Measurements from ENCODE around the gene NGEF. TPM values are rescaled to one million over a fixed set of nuclear protein-coding genes. Genes with fewer than 3 reads are reported as not detected.

Gene NGEF
- total RNA-seq, 1 experiment from 2014 or later: 1.9 TPM

- Histone ChIP-seq H2BK15ac (ENCODE audit: low read depth, low read length) (no peak overlapping the region), H3K56ac (ENCODE audit: insufficient read length, low read depth, low read length) (no peak overlapping the region), H3K27ac (ENCODE audit: insufficient read length, low read depth, low read length) (no peak overlapping the region), H3K9ac (ENCODE audit: extremely low read depth, insufficient read length, low read length) (no peak overlapping the region), H4K8ac (replicated peaks; ENCODE audit: insufficient read length, low read depth, low read length) (no peak overlapping the region), H2AK5ac (ENCODE audit: insufficient read length, low read length) (no peak overlapping the region), H3K23me2 (ENCODE audit: insufficient read length, low read depth, low read length, poor library complexity, severe bottlenecking) (no peaks in the 10 kb centered on the region), H3K79me2 (ENCODE audit: insufficient read depth, low read length) (no peaks in the 10 kb centered on the region), H2BK120ac (ENCODE audit: low read depth, low read length, poor library complexity, severe bottlenecking) (no peak overlapping the region), H2BK12ac (ENCODE audit: insufficient read length, low read depth, low read length) (no peak overlapping the region), H4K91ac (ENCODE audit: insufficient read length, low read depth, low read length) (no peak overlapping the region), H3K79me1 (ENCODE audit: insufficient read depth, low read depth, low read length, poor library complexity, severe bottlenecking) (no peaks in the 10 kb centered on the region), H3K18ac (ENCODE audit: insufficient read length, low read depth, low read length) (no peak overlapping the region), H4K20me1 (ENCODE audit: control insufficient read depth, insufficient read depth, insufficient read length) (no peaks in the 10 kb centered on the region), H3K14ac (ENCODE audit: insufficient read depth, low read length) (no peak overlapping the region), H2BK20ac (ENCODE audit: low read depth, low read length, poor library complexity, severe bottlenecking) (no peak overlapping the region), H2BK5ac (ENCODE audit: insufficient read length, low read length) (no peak overlapping the region), H4K5ac (ENCODE audit: insufficient read length, low read depth, low read length) (no peak overlapping the region), H3T11ph (ENCODE audit: low read length) (no peak overlapping the region), H3K23ac (ENCODE audit: insufficient read length, low read depth, low read length) (no peak overlapping the region), H3K4ac (ENCODE audit: low read depth, low read length) (no peak overlapping the region), H3K27me3 (ENCODE audit: insufficient read depth, low read length) (no peaks in the 10 kb centered on the region), H2AFZ (ENCODE audit: low read length) (no peak overlapping the region), H3K9me3 (ENCODE audit: control insufficient read depth, low read depth, low read length) (no peaks in the 10 kb centered on the region), H3K4me2 (ENCODE audit: insufficient read depth, insufficient read length, low read length) (no peak overlapping the region), H3K4me1 (ENCODE audit: insufficient read depth, low read length) (no peaks in the 10 kb centered on the region)
- peaks cover 5 to 9% of the 10 kb centered on the region in 2 experiments; a peak in 3 of 5 replicates for H3K9me3 Mint-ChIP-seq
- peaks cover 24% of the 10 kb centered on the region for H3K27me3 Mint-ChIP-seq (ENCODE audit: low read depth)
- WGBS (ENCODE audit: extremely low coverage, insufficient read length, low lambda C conversion rate): no CpG with 5 or more reads among the region's 5 CpGs
- H3K36me3 Mint-ChIP-seq (ENCODE audit: insufficient read depth in 1 of 3, low read depth in 3 of 3): peaks cover 0 to 2% (median 0%) of the 10 kb centered on the region in 3 experiments; a peak in 1 of 7 replicates
- H3K27ac Mint-ChIP-seq: no peak overlapping the region; a peak in 1 of 7 replicates
- no peak for TF ChIP-seq CTCF (conservative IDR thresholded peaks at IDR 0.05)
- H3K4me3 Mint-ChIP-seq: no peak overlapping the region
- H3K4me1 Mint-ChIP-seq: no peaks in the 10 kb centered on the region
- no peak for DNase-seq
Measured at GRCh38 chr2:232937278-232937906, 75.7 kb downstream of the NGEF start.

Measured in H9 (cell line).